GM19351 (cell line): ENCODE data around the gene ARHGEF19.
"Not testable (repeated sequence)": the region's sequence is repeated elsewhere in the genome, so short reads cannot be mapped to it uniquely, and the experiment has no call there.

Experiments
- ATAC-seq: cut with Tn5 transposase; IDR thresholded peaks from one replicate; pipeline ENCODE4 v1.9.1; 2021; ENCODE audit warnings: mild to moderate bottlenecking, moderate library complexity; ENCODE audit not compliant: unreplicated experiment

Gene ARHGEF19

GRCh38 chr1:16222716-16223115 is 10.3 kb upstream of the ARHGEF19 start:
- ATAC-seq, result not testable (repeated sequence)

GRCh38 chr1:16221499-16221898 is 9.0 kb upstream of the ARHGEF19 start:
- no peak for ATAC-seq

DNA sequence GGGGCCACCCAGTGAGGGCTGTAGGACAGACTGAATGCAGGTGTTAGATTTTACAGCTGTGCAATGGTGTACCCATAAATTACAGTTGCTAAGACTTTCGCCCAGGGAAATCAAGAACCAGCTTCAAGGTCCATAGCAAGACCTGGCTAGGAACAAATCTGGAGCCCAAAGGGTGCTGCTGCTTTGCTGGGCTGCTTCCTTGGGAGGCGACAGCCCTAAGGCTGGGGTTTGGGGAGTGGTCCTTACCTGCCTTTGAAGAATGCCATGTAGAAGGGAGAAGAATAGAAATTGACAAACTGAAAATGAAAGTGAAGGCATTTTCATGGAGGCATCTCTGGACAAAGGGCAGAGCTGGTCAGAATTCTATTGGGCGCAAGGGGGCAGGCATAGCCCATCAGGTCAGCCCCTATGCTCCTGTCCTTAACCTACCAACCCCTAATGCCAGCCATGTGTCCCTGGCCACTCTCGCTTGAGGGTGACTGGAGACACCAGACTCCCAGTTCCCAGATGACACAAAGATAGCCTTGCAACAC is 7.6 kb upstream of the ARHGEF19 start:
- ATAC-seq, result no peak

- ATAC-seq, result no peak
Observed at GRCh38 chr1:16218674-16219071, 6.2 kb upstream of the ARHGEF19 start.

GRCh38 chr1:16218014-16218673 is 5.7 kb upstream of the ARHGEF19 start:
- no peak for ATAC-seq

DNA sequence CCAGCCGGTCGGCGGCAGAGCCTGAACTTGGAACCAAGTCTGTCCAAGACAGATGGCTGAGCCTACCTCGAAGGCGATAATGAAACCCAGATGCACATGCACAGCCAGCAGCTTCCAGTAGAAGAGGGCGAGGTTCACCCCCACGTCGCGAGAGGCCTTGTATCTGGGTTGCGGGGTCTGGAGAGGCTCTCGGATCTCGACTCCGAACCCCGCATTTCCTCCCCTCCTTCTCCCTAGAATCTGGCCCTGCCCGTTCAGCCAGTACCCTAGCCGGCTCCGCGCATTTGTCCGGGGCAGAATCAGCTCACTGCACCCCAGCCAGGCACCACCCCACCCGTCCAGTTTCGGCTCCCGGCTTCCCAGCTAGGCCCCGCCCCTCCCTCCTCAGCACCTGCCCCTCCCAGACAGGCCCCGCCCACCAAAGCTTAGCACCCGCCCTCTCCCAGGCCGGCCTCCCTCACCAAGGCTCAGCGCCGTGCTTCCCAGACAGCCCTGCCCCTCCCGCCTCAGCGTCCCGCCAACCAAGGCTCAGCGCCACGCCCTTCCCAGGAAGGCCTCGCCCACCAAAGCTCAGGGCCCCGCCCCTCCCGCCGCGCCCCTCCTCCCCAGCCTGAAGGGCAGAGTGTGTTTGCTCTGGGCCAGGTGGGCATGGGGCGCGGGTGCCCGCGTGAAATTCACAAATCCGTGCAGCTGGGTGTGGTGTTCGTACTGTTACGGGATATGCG is 4.8 kb upstream of the ARHGEF19 start:
- peak; percentile 93 for ATAC-seq

DNA sequence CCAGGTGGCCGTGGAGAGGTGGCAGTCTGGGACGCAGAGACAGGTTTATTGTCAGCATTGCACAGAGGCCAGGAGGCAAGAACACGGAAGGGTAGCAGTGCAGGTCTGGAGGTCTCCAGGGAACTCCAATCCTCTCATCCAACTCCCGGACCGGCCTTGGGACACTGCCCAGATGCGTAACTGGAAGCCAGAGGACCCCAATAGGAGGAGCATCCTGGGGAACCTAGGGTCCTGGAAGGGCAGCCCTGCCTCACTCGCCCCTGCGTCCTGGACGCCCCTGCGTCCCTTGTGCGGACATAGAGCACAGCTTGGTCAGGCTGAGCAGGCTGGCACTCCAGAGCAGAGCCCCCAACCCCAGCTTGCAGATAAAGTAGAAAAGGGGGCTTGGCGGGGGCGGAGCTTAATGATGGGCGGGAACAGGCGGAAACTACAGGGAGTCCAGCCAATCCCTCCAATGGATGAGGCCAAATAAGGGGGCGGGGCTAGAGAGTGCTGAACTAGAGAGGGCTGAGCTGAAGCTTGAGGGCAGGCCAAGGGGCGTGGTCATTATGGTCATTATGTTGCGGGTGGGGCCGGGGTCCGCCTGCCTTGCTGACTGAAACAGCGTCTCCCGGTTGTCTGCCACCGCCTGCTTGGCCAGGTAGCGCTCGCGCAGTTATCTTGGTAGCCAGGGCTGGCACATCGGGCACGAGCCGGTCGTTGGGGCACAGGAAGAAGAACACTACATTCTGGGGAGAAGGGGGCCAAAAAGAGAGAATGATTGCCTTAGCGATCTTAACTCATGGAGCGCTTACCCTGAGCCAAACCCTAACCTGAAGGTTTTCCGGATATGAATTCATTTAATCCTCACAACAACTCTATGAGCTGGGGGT is 3.7 kb upstream of the ARHGEF19 start:
- ATAC-seq, result no peak

GRCh38 chr1:16215240-16215639 is 2.8 kb upstream of the ARHGEF19 start:
- not testable (repeated sequence) for ATAC-seq

GRCh38 chr1:16213544-16213943 is 1.1 kb upstream of the ARHGEF19 start:
- not testable (repeated sequence) for ATAC-seq

GRCh38 chr1:16213013-16213412 is 561 bp upstream of the ARHGEF19 start:
- no peak for ATAC-seq

GRCh38 chr1:16211824-16212223 is 628 bp downstream of the ARHGEF19 start:
- no peak for ATAC-seq

DNA sequence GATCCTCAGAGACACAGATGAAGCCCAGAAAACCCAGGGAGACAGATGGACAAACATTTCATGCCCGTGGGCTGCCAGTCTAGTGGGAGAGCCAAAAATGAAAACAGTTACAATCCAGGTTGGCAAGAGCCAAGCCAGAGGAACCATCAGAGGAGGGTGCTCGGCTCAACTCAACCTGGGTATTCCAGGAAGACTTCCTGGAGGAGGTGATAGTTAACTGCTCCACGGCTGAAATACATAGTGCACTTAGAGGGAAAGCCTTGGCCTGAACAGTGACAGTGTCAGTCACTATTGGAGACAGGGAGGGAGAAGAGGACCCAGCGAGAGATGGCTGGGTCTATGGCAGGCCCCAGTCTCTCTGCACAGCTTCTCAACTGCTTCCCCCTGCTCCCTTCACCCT is 1.9 kb downstream of the ARHGEF19 start:
- no peak for ATAC-seq

- ATAC-seq, result no peak
Observed at GRCh38 chr1:16209847-16210407, 2.5 kb downstream of the ARHGEF19 start.

DNA sequence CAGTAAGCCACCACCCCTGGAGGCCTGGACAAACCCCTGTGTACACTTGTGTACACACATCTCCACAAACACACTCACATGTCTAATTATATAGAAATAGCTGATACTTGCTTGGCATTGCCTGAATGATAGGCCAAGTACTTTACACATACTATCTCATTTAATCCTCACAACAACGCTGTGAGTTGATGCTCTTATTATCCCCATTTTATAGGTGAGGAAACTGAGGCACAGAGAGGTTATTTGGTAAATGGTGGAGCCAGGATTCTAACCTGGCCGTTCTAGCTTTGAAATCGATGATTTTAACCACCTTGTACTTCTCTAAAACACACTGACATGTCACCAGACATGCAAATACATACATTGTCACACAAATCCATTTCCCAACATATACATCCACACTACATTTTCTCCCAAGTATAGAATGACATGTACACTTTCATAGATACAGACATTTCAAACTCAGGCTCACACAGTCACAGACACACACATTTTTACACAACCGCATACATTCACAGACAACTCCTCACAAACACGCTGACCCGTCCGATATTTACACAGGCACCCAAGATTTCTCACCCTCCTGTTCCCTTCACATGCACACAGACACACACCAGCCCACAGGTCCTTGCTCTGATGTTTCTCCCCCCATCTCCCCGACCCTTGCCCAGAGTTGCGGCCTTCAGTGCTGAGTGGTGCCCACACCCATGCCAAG is 3.2 kb downstream of the ARHGEF19 start:
- ATAC-seq, result no peak

- ATAC-seq, result no peak
Observed at GRCh38 chr1:16208270-16208987, 4.0 kb downstream of the ARHGEF19 start.

DNA sequence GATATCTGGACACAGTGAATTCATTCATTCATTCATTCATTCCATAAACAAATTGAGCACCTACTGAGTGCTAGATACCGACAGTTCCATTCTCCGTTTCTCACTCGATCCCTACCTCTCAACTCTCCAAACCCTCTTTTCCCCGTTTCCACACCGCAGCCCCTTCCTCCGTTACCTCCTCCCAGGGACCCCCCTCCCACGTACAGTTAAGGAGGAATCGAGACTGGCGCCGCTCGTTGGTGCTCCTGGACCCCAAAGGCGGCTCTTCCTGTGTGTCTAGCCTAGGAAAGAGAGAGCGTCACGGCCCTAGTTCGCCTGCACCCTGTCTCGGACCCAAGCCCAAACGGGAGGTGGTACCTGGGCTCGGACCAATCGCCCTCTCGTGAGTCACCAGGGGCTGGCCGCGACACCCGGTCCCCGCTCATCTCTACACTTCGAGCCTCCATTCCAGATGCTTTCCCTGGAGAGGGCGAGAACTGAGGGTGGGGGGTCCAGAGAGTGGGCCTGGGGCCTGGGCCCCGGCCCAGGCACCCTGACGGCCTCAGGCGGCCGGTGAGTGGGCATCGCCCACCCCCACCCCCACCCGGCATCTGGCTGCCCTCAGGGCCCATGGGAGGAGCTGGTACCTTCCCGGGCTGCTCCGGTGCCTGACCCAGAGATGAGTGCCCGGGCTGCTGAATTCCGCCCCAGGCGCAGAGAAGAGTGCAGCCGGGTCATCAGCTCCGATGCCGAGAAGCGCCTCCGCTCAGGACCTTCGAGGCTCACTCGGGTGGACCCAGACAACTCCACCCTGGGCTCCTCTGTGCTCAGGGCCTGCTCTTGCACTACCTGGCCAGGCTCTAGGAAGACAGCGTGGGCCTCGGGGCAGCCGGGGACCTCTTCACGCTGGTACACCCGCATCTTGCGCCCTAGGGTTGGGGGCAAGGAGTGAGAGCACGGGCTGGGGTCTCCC is 4.9 kb downstream of the ARHGEF19 start:
- no peak for ATAC-seq

DNA sequence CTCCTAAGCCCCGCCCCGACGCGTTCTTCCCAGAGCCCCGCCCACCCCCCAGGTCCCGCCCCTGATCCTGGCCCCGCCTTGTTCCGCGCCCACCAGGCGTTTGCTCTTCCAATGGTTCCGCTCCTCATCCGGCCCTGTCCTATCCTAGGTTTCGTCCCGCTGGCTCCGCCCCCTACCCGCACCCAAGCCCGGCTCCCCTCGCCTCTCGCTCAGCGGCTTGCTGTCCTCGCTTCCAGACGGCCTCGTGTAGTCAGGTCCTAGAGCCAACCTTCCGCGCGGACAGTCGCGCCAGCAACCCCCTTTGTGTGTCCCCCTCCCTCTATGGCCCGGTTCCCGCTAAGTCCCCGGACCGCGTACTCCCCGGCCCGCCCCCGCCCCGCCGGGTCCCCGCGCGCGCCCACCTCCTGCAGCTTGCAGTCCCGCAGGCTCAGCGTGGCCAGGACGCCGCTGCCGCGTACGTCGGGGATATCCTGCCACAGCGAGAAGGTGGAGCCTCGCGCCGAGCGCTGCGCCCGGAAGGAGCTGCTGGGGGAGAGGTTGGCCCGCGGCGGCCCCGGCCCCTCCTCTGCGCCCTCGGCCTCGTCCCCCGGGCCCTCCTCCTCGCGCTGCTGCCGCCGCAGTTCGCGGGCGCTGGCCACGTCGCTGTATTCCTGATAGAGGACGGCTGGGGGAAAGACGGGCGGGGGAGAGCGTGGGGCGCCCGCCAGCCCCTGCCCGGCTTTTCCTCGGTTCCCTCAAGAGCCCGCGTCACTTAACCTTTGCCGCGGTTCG is 5.7 kb downstream of the ARHGEF19 start:
- peak; percentile 73 for ATAC-seq
